Right lobe of liver (tissue), 6 donors: ENCODE measurements around the gene PSMD14. TPM values are rescaled to one million over a fixed set of nuclear protein-coding genes. Genes with fewer than 3 reads are reported as not detected.

Source experiments
- ATAC-seq, 4 donors: fragments of 200-7000 bp; cut with Tn5 transposase; one replicate each; pipeline ENCODE4 v1.9.1; 2020; ENCODE audit warnings: mild to moderate bottlenecking in 4 of 4, moderate library complexity in 4 of 4
- DNase-seq, 3 donors: peaks; one replicate each; pipeline ENCODE4 v3.0.0-alpha.2; 2020
- H3K27ac ChIP-seq, 3 donors: fragments of 200-600 bp; one replicate each; pipeline ENCODE4 v1.8.0; 2022
- H3K27me3 ChIP-seq, 2 donors: fragments of 200-600 bp; one replicate each; pipeline ENCODE4 v1.8.0; 2022
- H3K36me3 ChIP-seq, 4 donors: fragments of 200-600 bp; sonication (generic) in 1 of 4; one replicate each; pipeline versions ENCODE4 v1.5.1 to v1.8.0; 2017 to 2022; ENCODE audit warnings: control low read depth in 1 of 4
- H3K4me1 ChIP-seq, 4 donors: fragments of 200-600 bp; sonication (generic) in 1 of 4; one replicate each; pipeline versions ENCODE4 v1.5.1 to v1.8.0; 2017 to 2022; ENCODE audit warnings: control low read depth in 1 of 4
- H3K4me3 ChIP-seq, 3 donors: fragments of 200-600 bp; one replicate each; pipeline ENCODE4 v1.8.0; 2022
- H3K9me3 ChIP-seq, 4 donors: fragments of 200-600 bp; sonication (generic) in 1 of 4; one replicate each; pipeline versions ENCODE4 v1.5.1 to v1.8.0; 2017 to 2022; ENCODE audit warnings: control low read depth in 1 of 4
- POLR2A ChIP-seq: fragments of 450-650 bp; IDR thresholded peaks from one replicate; pipeline ENCODE4 v1.6.1; 2017; ENCODE audit warnings: antibody characterized with exemption, mild to moderate bottlenecking
- WGBS: methylation state at CpG from one replicate; pipeline ENCODE4 v1.1.6; 2018; ENCODE audit warnings: low coverage, low lambda C conversion rate; ENCODE audit not compliant: insufficient coverage; ENCODE audit errors: missing lambda C conversion rate; 5-methylcytosine and 5-hydroxymethylcytosine counted together
- intact Hi-C, 2 donors: fragments of 100-400 bp; cut with DNase I; formaldehyde crosslinking; loops; one replicate each; pipeline versions ENCODE4 v1.11.2 to v1.14.1; 2022
- total RNA-seq, 6 experiments: library from RNA; depleted of rRNA in 2 of 6; stranded (reverse); fragments of >200 nt in 2 of 6; fragmentation: NEBNext Ultra II Directional in 3 of 6; extraction: Animal tissue kit (Norgen Biotek cat#: 25700) in 3 of 6; gene quantifications; one replicate each; pipeline versions ENCODE4 v1.1.0 to v1.2.4, GENCODE V29; 2016 to 2023
- TF ChIP-seq, protein P1 (sequence below), 4 donors: fragments of 200-600 bp in 3 of 4; fragments of 450-650 bp in 1 of 4; IDR thresholded peaks; one replicate each; pipeline versions ENCODE4 v1.5.1 to v1.8.0; 2016 to 2022; ENCODE audit warnings: antibody characterized with exemption in 4 of 4, mild to moderate bottlenecking in 2 of 4
- donor health status: DM: no; HTN: yes; CAD: no.
- donor health status: DM: no; HTN: no; CAD: no.
- donor health status: DM: no; HTN: no; CAD: no.
- donor health status: DM: no; HTN: yes; CAD: no.
- donor health status: DM: no; HTN: yes; CAD: no.

PSMD14 gene
- total RNA-seq, 6 experiments from 2014 or later: 18.7 to 61.8 (median 24.9) TPM

DNA sequence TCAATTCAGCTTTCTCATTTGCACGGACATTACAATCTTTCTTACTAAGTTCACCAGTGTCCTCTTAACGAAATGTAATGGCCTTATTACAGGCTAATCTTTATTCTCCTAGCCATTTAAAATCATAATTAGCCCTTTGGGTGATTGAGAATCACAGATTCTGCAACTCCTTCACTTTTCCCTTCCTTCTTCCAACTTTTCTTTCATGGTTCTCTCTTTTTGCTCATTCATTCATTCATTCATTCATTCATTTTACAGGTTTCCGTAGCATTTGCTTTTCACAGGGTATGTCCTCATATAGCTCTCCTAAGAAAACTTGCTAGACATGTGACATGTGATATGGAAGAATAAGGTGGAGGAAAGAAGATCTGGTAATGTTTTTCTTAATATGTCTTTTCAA is 123.9 kb downstream of the PSMD14 start:
- ATAC-seq (no peak), DNase-seq (no peak)
- no peaks in the 10 kb centered on the region for H3K9me3 ChIP-seq
- WGBS: 67% methylated on average over 3 of the region's 3 CpGs
- no peak overlapping the region for H3K4me3 ChIP-seq
- H3K4me1 ChIP-seq: no peaks in the 10 kb centered on the region
- intact Hi-C loops: no loop called here
- H3K27me3 ChIP-seq: peaks cover 0 to 17% of the 10 kb centered on the region in 2 donors
- no peak for TF ChIP-seq POLR2A
- TF ChIP-seq, protein P1, sequence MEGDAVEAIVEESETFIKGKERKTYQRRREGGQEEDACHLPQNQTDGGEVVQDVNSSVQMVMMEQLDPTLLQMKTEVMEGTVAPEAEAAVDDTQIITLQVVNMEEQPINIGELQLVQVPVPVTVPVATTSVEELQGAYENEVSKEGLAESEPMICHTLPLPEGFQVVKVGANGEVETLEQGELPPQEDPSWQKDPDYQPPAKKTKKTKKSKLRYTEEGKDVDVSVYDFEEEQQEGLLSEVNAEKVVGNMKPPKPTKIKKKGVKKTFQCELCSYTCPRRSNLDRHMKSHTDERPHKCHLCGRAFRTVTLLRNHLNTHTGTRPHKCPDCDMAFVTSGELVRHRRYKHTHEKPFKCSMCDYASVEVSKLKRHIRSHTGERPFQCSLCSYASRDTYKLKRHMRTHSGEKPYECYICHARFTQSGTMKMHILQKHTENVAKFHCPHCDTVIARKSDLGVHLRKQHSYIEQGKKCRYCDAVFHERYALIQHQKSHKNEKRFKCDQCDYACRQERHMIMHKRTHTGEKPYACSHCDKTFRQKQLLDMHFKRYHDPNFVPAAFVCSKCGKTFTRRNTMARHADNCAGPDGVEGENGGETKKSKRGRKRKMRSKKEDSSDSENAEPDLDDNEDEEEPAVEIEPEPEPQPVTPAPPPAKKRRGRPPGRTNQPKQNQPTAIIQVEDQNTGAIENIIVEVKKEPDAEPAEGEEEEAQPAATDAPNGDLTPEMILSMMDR (IDR thresholded peaks at IDR 0.05): no peak
- H3K27ac ChIP-seq: no peak overlapping the region
- no peaks in the 10 kb centered on the region for H3K36me3 ChIP-seq

DNA sequence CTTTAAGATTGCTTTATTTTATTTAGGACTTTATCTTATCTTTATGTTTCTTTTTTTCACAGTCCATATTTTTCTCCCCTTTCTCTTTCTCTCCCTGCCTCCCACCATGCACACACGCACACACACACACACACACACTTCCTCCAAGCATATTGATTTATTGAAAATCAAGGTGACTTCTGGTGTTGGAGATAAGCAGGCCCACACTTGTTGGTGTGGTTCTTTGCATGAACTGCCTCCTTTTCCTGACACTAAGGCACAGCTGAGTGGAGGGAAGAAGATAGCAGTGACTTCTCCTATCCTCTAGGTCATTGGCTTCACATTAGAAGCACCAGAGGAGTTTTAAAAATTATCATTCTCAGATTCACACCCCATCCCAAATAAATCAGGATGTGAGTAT is 125.9 kb downstream of the PSMD14 start:
- Histone ChIP-seq H3K27me3 (peaks cover 0 to 7% of the 10 kb centered on the region in 2 donors), H3K4me1 (peaks cover 0 to 4% (median 0%) of the 10 kb centered on the region in 4 donors), H3K9me3 (no peaks in the 10 kb centered on the region), H3K27ac (no peak overlapping the region), H3K36me3 (no peaks in the 10 kb centered on the region), H3K4me3 (no peak overlapping the region)
- intact Hi-C loops: no loop called here
- TF ChIP-seq POLR2A: no peak
- TF ChIP-seq, protein P1 (IDR thresholded peaks at IDR 0.05): no peak
- ATAC-seq: no peak
- no peak for DNase-seq
- 17% methylated on average over 1 of the region's 1 CpG for WGBS

DNA sequence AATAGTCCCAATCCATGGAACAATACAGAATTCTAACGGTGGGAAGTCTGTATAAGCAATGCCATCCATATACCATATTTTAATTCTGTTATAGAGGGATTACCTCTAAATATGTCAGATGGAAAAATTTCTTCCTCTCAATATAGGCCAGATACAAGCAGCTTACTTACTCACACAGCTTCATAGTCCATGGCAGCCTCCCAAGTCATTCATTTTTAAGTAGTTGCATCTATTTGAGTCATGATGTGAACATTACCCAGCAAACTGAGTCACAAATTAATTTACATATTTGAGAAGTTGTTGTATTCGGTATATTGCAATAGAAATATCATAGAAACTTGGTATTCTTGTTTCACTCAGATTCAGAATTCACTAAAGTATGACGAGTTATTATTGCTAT is 128.2 kb downstream of the PSMD14 start:
- Histone ChIP-seq H3K4me3 (no peak overlapping the region), H3K27me3 (peaks cover 0 to 2% of the 10 kb centered on the region in 2 donors), H3K27ac (no peak overlapping the region), H3K4me1 (peaks cover 0 to 6% (median 0%) of the 10 kb centered on the region in 4 donors), H3K9me3 (no peaks in the 10 kb centered on the region), H3K36me3 (no peaks in the 10 kb centered on the region)
- intact Hi-C loops: no loop called here
- no peak for ATAC-seq
- 57% methylated on average over 3 of the region's 3 CpGs for WGBS
- TF ChIP-seq, protein P1 (IDR thresholded peaks at IDR 0.05): no peak
- DNase-seq: no peak

DNA sequence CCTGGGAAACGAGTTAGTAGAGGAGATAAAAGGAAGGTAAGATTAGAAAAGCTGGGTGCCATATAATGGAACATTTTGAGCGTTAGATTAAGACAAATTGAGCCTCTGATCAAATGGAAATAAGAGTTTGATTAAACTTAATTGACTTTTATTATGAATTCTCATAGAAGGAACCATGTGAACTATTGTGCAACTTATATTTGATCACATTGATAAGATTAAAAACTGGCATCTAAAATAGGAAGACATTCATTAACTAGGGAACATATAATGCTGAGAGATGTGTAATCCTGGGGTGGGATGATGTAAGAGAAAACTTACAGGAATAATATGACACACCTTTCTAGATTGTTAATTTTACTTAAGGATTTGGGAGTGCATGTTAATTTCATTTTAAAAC is 130.4 kb downstream of the PSMD14 start:
- ATAC-seq (peak in 2 of 4 donors; percentile 30 to 43), DNase-seq (no peak)
- H3K27me3 ChIP-seq: no peaks in the 10 kb centered on the region
- H3K27ac ChIP-seq: no peak overlapping the region
- no peak for TF ChIP-seq POLR2A
- TF ChIP-seq, protein P1 (IDR thresholded peaks at IDR 0.05): no peak
- no peaks in the 10 kb centered on the region for H3K9me3 ChIP-seq
- H3K4me1 ChIP-seq: peaks cover 0 to 6% (median 0%) of the 10 kb centered on the region in 4 donors
- H3K36me3 ChIP-seq: no peaks in the 10 kb centered on the region
- intact Hi-C loops: no loop called here
- no peak overlapping the region for H3K4me3 ChIP-seq
- WGBS: 27% methylated on average over 2 of the region's 2 CpGs

DNA sequence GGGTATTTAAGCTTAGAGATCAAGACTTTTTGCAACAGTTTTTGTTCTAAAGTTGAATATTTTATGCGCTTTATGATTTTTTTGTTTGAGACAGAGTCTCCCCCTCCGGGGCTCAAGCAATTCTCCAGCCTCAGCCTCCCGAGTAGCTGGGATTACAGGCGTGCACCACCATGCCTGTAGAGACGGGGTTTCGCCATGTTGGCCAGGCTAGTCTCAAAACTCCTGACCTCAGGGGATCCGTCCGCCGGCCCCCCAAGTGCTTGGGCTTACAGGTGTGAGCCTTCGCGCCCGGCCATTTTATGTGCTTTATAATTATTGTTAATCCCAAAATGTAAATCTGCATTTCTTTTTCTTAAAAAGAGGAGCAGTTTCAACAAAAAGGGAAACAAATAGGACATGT is 136.9 kb downstream of the PSMD14 start:
- DNase-seq (no peak), ATAC-seq (no peak)
- H3K27me3 ChIP-seq: no peaks in the 10 kb centered on the region
- no peak for TF ChIP-seq POLR2A
- TF ChIP-seq, protein P1 (IDR thresholded peaks at IDR 0.05): no peak
- no peak overlapping the region for H3K4me3 ChIP-seq
- no peaks in the 10 kb centered on the region for H3K4me1 ChIP-seq
- 85% methylated on average over 12 of the region's 12 CpGs for WGBS
- H3K9me3 ChIP-seq: no peaks in the 10 kb centered on the region
- H3K27ac ChIP-seq: no peak overlapping the region
- intact Hi-C loops: no loop called here
- no peaks in the 10 kb centered on the region for H3K36me3 ChIP-seq
